ENCODE data around the gene LDLRAD4.

GRCh38 chr18:13543811-13544732 lies 325.5 kb downstream of the LDLRAD4 start:
- no peak for TF ChIP-seq CSRNP3 (CRISPR knock-in tag; IDR thresholded peaks at IDR 0.05)
- no peak for TF ChIP-seq ARNTL (CRISPR knock-in tag; IDR thresholded peaks at IDR 0.05; ENCODE audit: borderline replicate concordance, low read depth)
- TF ChIP-seq PATZ1 (CRISPR knock-in tag; IDR thresholded peaks at IDR 0.05; ENCODE audit: borderline replicate concordance): no peak
- TF ChIP-seq PPARA (CRISPR knock-in tag; IDR thresholded peaks at IDR 0.05; ENCODE audit: borderline replicate concordance): no peak
- TF ChIP-seq SNAI2 (CRISPR knock-in tag; IDR thresholded peaks at IDR 0.05): no peak
- TF ChIP-seq ZFP3 (CRISPR knock-in tag; IDR thresholded peaks at IDR 0.05): no peak
- TF ChIP-seq CREB5 (CRISPR knock-in tag; IDR thresholded peaks at IDR 0.05; ENCODE audit: low read depth): no peak

Data from SK-N-SH treated with all-trans-retinoic acid at 6 μM for 48 hours (cell line).